OCI-M1 (cell line): Measurements from ENCODE around the gene SSBP4.

Experiments used
- DNase-seq: peaks from one replicate; lab custom pipeline; 2025; lab: John Stamatoyannopoulos, UW

The SSBP4 gene

DNA sequence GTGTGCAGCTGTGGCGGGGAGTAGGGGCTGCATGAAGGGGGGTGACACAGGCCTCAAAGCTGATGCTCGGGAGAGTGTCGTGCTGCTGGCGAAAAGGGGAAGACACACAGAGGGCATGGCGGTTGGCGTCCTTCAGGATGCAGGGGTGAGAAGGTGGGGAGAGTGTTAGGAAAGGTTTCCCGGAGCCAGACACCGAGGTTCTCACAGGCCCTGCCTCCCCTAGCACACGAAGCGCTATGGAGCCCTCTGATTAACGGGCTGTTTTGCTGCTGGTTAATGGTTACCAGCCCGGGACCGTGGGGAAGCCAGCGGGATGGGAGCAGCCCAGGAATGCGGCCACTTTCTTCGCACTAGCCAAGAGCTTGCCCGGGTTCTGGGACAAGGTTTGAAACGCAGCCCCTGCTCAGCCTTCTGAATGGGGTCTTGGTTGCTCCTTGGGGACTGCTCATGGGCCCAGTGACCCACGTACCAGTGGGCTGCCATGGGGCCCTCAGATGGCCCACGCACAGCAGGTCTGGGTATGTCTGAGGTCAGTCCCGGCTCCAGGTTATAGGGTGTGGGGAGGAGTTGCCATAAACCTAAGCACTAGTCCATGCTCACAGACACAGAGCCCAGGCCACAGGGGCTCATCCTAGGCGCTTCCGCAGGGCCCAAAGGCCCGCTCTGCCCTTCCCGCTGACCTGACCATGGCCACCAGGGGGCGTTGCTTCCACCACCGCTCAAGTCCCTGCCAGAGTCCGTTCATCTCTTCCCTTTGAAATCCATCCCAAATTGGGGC lies 50.1 kb downstream of the SSBP4 start:
- peak; percentile 62 for DNase-seq

- no peak for DNase-seq
Measured at GRCh38 chr19:18470787-18471186, 51.6 kb downstream of the SSBP4 start.

GRCh38 chr19:18473003-18473705 lies 54.0 kb downstream of the SSBP4 start:
- DNase-seq: no peak

- no peak for DNase-seq
Measured at GRCh38 chr19:18473706-18474087, 54.5 kb downstream of the SSBP4 start.

GRCh38 chr19:18474366-18474887 lies 55.2 kb downstream of the SSBP4 start:
- no peak for DNase-seq

DNA sequence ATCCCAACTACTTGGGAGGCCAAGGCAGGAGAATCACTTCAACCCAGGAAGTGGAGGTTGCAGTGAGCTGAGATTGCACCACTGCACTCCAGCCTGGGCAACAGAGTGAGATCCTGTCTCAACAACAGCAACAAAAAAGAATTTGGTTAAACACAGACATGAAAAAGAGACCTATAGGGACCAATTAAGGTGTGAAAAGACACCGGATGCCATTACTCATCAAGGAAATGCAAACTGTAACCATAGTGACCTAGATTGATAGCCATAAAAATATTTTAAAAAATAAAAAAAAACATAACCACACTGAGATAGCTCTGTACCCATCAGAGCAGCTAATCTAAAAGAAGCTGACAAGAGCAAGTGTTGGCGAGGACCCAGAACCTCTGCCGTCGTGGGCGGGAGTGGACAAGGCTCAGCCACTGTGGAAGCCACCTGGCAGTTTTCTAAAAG lies 55.8 kb downstream of the SSBP4 start:
- no peak for DNase-seq

GRCh38 chr19:18475762-18476331 lies 56.6 kb downstream of the SSBP4 start:
- no peak for DNase-seq

- DNase-seq: no peak
Measured at GRCh38 chr19:18476507-18477041, 57.4 kb downstream of the SSBP4 start.

DNA sequence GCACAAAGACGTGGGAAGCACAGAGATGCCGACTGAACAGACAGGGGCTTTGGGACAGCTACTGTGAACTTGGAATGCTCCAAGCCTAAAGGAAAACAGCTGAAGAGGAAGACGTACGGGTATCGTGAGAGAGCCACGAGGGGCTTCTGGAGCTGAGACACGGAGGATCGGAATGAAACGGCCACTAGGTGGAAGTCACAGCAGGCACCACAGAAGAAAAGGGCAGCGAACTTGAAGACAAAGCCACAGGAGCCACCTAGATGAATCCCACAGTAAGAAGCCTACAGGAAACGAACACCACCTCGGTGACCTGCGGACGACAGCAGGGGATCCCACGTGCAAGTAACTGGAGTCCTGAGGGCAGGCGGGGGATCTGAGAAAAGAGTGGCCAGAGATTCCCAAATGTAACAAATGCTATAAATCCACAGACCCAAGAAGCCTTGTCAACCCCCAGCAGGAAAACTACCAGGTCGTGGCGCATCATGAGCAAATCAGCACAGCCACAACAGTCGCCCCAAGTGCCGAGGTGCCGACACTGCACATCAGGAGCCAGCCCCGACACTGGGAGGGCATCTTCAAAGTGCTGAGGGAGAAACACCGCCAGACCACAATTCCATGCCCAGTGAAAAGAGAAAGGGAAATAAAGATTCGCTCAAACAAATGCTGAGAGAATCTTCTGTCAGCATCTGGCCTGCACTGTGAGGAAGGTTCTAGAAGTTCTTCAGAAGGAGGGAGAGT lies 58.0 kb downstream of the SSBP4 start:
- DNase-seq: no peak

GRCh38 chr19:18477974-18478373 lies 58.8 kb downstream of the SSBP4 start:
- DNase-seq: no peak

DNA sequence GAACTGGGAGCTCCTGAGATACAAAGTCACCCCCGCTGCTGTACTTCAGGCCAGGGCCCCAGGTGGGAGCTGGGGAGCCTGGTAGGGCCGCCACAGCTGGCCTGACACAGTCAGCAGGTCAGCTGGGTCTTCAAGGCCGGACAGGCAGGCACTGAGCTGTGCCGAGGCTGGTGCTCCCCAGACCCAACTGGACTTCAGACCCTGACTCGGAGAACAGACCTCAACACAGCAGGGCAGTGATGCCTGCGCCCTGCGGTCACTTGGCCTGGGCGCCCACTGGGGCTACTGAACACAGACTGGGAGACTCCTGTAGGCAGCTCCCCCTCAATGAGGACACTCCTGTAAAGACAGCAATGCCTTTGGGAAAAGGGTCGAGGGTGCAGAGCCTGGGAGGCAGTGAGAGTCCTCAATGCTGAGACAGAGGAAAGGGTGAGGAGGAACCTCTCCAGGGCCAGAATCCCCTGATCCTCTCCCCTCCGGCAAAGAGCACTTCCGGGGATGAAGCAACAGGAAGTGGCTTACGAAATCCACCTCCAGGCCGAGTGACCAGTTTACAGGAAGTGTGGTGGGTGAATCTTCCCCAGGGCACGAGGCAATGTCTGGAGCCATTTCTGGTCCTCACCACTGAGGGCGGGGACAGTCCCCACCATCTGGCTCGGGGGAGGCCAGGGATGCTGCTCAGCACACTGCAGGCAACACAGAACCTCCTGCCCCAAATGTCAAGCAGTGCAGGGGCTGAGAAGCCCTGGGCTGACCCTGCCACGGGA lies 59.5 kb downstream of the SSBP4 start:
- peak; percentile 93 for DNase-seq

DNA sequence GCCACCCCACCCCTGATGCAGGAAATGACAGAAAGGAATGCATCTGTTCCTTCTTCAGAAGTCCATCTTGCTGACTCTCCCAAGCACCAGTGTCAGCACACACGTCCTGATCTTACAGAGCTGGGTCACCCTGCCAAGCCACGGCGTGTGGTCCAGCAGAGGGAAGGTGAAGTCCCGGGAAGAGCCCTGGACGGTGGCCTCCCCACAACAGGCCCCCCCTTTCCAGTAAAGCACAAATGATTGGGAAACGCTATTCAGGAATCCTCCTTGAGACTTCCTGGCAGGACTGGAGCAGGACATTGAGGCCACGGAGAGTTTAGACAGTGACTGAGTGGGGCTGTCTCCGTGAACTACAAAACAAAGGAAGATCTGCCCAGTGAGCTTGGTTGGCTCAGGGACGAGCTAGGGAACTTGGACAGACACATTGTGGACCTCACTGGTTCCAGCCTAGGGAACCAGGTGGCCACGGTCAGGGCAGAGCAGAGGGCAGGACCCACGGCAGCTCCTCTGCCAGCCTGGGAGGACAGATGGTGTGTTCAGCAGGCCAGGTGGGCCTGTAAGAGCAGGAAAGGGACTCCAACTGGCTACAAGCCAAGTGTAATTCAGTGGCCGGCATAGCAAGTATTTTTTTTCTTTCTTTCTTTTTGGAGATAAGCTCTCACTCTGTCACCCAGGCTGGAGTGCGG lies 61.0 kb downstream of the SSBP4 start:
- no peak for DNase-seq

DNA sequence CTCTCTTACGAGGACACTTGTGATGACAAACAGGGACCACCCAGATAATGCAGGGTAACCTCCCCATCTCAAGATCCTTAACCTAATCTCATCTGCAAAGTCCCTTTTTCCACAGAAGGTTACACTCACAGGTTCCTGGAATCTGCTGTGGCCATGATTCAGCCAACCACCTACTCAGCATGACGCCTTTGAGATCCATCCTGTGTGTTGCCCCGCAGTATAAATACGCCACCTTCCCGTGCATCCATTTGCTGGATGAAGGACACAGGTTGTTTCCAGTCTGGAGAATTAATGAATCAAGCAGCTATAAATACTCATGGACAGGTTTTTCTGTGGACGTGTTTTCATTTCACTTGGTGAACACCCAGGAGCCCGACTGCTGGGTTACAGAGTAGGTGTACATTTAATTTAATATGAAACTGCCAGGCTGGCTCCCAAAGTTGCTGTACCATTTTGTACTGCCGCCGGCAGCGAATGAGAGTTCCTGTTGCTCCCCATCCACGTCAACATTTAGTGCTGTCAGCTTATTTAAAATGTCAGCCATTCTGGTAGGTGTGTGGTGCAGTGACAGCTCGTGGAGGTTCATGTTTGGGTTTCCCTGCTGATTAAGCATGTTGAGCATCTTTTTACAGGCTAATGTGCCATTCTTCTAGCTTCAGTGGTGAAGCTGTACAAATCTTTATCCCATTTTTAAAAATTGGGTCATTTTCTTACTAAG lies 62.5 kb downstream of the SSBP4 start:
- no peak for DNase-seq

- DNase-seq: no peak
Measured at GRCh38 chr19:18483119-18483890, 64.1 kb downstream of the SSBP4 start.
